ENCODE measurements around the gene CRTC3.
"Not testable (repeated sequence)": the region's sequence is repeated elsewhere in the genome, so short reads cannot be mapped to it uniquely, and the experiment has no call there.

CRTC3 gene

DNA sequence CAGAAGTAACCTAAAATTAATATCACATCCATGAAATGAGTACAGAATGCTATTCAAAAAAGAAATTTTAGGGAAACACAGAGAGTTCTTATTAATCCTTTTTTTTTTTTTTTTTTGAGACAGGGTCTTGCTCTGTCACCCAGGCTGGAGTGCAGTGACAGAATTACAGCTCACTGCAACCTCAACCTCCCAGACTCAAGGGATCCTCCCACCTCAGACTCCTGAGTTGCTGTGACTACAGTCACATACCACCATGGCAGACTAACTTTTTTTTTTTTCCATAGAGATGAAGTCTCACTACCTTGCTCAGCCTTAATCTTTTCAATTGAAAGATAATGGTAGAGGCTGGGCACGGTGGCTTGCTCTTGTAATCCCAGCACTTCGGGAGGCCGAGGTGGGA is 6.3 kb upstream of the CRTC3 start:
- no peak for DNase-seq

DNA sequence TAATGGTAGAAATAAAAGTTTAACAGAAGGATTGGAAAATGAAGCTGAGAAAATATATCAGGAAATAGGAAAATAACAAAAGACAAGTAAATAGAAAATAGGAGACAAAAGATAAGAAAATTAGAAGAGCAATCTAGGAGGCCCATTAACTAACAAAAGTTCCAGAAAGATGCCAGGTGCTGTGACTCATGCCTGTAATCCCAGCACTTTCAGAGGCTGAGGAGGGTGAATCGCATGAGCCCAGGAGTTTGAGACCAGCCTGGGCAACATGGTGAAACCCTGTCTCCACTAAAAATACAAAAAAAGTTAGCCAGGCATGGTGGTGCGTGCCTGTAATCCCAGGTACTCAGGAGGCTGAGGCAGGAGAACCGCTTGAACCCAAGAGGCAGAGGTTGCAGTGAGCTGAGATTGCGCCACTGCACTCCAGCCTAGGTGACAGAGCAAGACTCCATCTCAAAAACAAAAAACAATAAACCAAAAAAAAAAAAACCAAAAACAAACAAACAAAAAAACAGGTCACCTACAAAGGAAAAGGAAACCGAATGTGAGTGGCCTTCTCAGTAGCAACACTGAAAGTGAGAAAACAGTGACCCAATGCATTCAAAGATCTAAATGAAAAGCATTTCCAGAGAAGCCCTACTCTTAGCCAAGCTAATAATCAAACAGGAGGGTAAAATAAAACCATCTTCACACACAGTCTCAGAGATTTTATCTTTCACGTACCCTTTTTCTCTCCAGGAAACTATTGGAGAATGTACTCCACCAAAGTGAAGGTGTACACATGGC is 5.5 kb upstream of the CRTC3 start:
- DNase-seq: not testable (repeated sequence)

DNA sequence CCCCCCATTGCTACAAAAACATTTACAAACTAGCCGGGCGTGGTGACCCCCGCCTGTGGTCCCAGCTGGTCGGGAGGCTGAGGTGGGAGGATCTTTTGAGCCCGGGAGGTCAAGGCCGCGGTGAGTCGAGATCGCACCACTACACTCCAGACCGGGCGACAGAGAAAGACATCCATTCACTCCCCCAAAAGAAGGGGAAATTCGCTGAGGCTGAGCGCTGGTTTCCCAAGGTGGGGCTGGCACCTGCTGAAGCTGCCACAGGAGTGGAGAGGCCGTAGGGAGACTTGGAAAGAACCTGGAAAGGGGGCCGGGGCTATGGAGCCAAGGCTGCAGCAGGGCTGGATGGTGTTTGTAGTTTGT is 732 bp upstream of the CRTC3 start:
- no peak for DNase-seq

DNA sequence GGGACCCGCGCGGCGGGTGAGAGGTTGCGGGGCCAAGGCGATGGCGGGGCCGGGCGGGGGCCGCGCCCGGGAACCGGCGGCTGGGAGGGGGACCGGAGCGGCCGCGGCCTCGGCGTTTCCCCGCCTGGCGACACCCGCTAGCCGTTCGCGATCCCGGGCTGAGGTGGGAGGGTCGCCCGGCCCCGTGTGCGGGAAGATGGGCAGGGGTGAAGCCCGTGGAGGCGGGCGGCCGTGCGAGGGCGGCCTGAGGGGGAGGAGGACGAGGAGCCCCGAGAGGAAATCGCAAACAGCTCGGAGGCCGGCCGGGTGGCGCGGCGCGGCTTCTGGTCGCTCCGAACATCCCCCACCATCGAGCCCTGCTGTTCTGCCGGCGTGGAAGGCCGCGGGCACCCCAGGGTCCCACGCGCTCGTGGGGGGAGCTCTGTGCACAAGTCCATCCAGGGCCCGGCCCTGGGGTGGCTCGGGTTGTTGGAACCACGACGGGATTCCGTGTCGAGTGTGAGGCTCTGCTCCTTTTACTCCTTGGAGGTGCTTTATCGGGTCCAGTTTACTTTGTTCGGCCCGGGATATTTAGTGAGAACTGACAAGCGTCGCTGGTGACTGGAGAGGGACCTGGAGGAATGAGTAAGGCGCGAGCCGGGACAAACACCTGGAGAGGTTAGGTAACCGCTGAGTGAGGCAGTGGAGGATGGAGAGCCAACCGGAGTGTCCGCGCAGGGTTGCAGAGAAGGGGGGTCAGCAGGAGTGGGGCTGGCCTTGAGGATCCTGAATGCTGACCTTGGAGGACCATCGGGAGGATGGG is 728 bp downstream of the CRTC3 start:
- peak; percentile 23 to 25 for DNase-seq

DNA sequence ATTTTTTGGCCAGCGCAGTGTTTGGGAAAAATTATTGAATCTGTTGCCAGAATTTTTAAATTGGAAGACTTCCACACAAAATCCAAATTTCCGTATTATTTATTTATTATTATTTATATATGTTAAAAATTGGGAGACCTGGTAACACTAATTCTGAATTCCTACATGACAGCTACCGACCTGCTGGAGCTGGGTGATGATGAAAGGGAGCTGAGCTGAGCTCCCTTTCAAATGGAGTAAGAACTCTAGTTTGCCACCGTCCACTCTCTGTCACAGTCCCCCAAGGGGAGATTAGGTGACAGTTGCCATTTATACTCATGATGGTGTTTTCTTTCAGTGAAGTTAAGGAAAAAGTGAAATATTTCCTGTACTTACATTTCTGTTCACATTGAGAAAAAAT is 1.4 kb downstream of the CRTC3 start:
- DNase-seq: no peak

DNA sequence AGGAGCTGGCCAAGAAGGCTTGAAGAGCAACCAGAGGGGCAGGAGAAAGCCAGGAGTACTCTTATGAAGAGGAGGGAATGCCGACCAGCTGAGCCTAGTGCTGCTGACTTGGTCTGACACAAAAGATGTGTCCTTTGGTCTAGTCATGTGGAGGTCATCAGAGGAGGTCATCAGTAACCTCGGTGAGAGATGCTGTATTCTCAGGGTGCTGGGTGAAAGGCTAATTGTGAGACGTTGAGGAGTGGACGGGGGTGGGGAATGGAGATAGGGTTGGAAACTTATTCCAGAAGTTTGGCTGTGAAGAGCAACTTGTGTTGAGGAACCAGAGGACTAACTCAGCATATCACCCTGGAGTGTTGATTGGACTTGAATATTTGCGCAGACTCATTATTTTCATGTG is 5.5 kb downstream of the CRTC3 start:
- no peak for DNase-seq

DNA sequence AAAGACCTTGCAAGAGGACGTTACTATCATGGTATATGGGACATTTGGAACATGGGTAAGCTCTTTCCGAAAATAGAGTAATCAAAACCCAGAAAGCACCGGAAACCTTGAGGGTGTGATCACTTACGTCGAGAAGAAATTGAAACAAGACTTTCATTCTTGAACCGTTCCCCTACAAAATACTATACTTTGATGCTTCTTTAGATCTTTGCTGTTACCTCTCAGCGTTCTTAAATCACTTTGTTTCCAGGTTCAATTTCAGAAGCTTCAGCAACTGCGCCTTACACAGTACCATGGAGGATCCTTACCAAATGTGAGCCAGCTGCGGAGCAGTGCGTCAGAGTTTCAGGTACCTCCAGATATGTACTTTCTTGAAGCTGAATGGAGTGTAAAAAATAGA is 10.1 kb downstream of the CRTC3 start:
- peak in 1 of 2 experiments; percentile 15 for DNase-seq

DNA sequence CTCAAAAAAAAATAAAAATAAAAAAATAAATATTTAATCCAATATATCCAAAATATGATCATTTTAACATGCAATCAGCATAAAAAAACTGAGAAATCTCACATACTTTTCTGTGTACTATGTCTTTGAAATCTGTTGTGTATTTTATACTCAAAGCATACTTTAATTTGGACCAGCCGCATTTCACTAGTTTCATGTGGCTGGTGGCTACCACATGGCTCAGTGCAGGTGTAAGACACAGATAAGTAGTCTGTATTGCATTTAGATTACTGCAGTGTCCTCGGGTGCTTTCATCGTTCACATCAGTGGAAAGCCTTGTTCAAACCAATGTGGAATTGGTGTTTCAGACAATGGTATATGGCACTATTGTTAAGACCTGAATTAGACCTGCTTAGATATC is 11.0 kb downstream of the CRTC3 start:
- DNase-seq: no peak

DNA sequence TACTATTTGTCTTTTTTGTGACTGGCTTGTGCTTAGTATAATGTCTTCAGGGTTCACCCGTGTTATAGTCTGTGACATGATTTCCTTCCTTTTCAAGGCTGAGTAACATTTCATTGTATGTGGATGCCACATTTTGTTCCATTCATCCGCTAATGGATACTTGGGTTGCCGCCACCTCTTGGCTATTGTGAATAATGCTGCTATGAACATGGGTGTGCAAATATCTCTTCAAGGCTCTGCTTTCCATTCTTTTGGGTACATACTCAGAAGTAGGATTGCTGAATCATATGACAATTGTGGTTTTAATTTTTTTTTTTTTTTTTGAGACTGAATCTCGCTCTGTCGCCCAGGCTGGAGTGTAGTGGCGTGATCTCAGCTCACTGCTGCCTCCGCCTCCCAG is 15.4 kb downstream of the CRTC3 start:
- DNase-seq: no peak

DNA sequence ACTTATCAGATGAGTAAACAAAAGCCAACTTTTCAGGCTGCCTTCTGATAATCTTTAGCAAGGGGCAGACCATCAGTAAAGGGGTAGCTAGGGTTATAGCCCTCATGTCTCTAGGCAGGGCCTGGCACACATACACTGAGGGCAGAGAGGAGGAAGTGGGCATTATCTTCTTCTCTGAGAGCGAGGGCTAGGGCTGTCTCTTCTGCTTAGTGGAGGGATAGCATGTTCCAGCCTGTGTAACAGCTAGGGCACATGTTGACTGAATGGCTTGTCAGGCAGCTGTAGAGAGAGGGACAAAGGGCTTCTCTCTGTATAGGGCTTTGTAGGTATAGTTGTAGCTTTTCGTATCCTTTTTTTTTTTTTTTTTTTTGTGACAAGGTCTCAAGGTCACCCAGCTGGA is 17.8 kb downstream of the CRTC3 start:
- no peak for DNase-seq

DNA sequence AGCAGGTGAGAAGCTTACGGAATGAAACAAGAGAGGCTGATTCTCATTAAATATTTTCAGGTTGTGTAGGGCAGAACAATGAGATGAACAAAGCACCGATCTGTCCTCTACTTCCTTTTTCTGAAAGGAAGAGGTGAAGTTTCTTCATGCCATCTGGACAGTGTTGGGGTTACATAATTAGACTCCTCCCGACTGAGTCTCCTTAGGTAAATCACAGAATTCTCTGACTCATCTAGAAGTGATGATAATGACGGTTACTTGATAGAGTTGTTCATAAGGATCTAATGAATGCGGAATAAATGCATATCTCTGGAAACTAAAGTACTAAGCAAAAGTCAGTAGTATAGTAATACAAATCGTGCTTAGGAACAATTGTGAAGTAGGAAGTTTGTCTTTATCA is 21.2 kb downstream of the CRTC3 start:
- no peak for DNase-seq

DNA sequence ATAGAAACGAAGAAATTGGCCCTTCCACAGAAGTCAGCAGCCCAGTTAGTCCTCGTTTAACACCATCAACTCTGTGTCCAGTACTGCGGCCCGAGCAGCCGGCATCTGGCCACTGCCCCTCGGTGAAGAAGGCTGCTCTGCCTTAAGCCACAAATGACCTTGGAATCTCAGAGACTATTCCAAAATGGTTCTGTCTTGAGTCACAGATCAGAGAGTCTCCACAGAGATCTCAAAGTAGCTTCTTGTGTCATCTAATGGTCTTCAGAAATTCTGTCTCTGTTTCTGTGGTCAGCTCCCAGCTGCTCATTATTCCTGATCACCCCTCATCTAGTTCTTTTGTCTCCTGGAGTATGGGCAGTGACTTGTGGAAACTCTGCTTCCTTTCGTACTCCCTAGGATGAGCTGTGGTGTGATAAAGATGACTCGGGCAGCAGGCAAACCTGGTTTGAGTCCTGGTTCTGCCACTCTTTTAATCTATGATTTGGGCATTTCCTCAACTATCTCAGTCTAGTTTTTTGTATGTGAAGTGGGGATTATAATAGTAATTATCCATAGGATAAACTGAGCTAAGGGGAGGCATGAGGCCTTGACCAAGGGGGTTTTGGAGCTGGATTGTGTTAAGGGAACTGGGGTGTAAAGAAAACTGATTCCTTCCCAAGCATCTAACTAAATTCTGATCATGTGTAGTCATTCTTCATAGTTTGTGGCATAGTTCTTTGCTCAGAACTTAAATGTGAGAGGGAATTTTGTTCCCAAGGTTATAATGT is 22.6 kb downstream of the CRTC3 start:
- no peak for DNase-seq

DNA sequence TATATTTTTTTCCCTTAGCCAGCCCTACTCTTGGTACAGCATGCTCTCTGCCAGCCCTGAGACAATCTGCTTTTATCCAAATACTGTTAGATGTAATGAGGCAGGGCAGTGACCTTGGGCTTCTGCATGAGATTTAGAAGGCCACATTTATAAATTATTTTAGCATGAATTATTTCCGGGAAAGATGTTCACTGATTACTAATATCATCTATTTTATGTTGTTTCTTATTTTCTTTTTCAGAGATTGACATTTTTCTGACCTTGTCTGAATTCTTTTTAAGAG is 23.1 kb downstream of the CRTC3 start:
- DNase-seq: no peak

DNA sequence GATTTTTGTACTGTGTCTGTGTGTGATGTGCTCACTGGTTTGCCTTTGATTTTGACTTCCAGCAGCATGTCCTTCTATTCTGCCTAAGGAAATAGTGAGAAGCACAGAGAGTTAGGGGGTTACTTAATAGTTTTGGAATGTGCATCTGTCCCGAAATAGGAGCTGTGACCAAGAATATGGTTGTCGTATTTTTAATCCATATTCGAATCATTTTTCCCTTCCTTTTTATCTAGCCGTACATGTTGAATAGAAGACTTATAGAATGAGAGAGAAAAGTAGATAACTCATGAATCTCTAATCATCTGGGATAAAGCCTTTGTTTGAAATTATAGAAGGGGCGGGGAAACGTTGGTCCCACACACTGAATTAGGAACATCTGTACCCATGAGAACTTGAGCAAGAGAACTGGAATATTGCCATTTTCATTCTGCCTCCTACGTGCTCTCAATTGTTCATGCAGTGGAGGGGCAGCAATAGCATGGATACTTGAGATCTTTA is 23.6 kb downstream of the CRTC3 start:
- no peak for DNase-seq

DNA sequence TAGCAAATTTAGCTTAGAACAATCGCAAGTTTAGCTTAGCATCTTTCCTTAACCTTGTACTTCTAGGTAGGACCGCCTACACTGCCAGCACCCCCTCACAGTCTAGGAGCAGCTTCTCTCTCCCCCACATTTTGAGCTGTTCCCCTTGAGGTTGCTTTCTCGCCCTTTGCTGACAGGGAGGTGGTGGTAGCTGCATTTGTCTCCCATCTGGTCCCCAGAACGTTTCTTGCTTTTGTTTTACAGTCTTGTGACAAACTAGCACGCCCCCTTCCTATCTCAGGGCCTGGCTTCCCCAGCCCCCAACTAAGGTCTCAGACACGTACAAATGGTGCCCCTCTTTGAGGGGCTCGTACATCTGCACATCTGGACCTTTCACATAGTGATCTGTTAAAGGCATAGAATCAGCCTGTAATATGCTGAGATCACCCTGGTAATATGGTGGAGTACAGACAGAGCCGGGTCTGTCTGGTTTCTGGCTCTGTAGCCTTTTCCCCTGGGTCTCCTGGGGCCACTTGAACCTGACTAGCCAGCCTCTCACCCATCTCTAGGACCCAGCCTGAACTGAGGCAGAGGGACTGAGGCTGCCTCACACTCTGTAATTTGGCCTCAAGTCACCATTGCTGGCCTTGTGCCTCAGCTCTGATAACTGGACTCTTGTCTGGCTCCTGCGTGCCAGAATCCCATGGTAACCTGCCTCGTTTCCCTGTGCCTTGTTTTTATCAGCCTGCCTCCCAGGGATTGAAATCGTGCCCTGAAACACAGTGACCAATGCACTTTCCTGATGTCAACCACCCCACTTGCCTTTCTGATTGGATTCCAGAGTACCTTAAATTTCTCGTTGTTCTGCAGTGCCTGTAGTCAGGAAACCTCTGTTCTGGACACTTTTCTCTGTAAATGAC is 27.7 kb downstream of the CRTC3 start:
- DNase-seq: peak; percentile 8 to 20

DNA sequence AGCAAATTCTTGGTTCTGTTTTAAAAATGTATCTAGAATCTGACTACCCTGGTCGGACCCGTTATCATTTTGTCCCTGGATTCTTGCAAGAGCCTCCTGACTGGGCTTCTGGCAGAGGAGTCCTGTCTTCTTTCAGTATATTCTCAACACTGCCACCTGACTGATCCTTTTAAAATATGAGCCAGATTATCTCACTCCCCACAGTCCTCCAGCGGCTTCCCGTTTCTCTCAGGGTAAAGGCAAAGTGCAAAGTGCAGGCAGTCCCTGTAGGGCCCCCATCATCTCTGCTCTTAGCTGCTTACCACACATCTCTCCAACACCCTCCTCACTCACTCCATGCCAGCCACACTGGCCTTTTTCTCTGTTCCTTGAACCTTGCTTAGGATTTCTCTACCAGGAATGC is 28.4 kb downstream of the CRTC3 start:
- DNase-seq: no peak

DNA sequence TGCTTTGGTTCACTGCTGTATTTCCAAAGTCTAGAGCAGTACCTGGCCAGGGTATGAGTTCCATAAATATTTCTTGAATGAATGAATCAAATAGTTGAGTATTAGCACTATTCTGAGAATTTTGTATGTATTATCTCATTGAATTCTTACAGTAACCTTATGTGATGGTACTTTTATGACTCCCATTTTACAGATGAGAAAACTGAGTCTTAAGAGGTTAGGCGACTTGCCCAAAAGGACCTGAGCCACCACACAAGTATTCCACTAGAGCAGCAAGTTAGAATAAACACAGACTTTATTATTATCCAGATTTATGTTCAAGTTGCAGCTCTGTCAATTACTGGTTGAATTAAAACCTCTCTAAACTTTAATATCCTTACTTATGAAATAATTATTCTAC is 29.4 kb downstream of the CRTC3 start:
- DNase-seq: no peak

DNA sequence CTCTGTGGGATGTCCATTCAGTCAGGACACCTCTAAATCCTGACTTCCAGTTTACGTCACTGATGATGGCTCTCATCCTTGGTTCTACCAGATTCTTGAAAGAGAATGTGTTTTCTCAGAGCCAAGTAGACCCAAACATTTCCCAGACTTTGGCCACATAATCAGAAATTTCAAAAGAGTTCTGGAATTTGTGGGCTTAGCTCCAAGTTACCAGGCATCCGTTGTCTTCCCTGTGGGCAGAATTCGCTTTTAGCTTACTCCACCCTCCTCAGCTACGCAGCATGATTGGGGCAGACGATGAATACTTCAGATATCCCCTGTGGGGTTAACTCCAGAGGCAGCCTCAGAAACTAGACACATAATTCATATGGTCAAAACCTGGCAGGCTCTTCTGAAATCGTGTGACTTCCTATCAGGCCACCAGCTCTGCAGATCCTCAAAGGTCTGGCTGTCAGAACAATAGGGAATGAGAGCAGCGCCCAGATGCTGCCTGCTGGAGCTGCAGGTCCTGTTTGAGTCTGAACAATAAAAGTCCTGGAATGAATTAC is 30.6 kb downstream of the CRTC3 start:
- DNase-seq: no peak

DNA sequence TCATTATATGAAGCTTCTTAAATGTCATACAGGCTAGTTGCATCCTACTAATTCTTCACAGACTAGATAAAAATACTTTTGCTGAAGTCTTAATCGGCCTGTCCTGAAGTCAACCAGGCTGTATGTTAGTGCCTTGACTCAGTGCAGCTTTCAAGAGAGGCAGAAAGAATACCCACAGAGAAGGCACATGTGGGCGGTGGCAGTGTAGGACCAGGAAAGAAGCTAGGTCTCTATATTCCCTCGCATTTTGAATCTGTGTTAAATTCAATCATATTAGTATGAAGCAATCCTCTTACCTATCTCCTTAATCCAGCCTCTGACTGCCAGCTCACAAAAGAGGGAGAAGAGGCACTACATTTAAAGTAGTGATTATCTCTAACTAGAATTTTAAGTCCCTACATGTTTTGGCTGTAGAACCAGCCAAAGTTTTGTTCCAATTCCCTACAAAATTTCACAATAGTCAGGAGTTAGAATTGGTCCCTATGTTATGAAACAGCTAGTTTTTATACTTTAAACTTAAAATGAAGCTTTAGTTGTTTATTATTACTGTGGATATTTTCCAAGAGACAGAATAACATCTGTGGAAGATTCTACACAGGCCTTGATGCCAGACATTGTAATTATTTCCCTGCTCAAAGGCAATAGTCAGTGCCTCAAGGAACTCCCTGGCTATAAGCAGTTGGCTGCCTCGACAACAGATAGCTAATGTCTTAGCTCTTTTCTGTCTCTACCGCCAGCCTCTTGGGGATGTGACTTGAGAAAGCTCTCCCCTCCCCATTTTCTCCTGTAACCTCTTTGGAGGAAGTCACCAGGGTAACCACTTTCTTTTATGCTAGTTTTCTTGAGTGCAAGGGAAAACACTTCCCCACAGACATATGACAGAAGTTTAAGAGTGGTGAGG is 31.9 kb downstream of the CRTC3 start:
- no peak for DNase-seq

DNA sequence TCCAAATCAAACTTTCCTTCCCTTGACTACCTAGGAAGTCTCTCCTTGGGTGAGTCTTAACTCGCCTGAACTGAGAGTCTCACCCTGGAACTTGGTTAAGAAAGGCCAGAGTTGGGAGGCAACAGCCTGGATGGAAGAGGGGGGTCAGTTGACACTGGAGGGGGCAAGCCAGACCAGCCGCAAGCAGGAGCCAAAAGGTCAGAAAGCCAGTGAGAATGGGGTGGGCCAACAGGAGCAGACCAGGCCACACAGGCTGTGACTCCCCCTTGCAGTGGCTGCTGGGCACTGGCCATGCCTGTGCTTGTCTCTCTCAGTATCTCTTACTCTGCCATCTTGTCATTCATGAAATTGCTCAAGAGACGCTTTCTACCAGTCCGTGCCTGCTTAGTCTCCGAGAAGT is 32.9 kb downstream of the CRTC3 start:
- DNase-seq: no peak

DNA sequence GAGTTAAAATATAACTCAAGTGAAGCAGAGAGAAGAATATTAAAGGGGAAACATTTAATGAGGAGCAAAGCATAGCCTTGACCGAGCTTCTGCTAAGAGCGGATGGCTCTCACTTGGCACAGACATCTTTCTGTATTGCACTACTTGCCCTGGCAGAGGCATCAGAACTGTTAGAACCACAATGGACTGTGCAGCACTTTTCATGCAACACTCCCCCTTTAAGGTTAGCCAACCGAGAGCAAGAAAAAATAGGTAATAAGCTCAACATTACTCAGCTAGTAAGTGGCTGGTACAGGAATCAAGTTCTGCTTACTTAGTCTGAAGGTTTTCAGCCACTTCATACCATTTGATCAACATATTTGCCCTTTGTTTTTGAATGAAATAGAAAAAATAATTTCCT is 33.7 kb downstream of the CRTC3 start:
- DNase-seq: no peak
